A549 (cell line): Measurements from ENCODE around the gene USP24. TPM values are rescaled to one million over a fixed set of nuclear protein-coding genes. Genes with fewer than 3 reads are reported as not detected.

Experiments used
- ATAC-seq, 2 experiments: fragments of 200-7000 bp in 1 of 2; fragments of >200 bp in 1 of 2; cut with Nextera tagmentation in 1 of 2; cut with Tn5 transposase in 1 of 2; 3 replicates each; pipeline versions ENCODE4 v1.8.0 to v1.9.1; 2018 to 2020; ENCODE audit warnings: mild to moderate bottlenecking in 1 of 2, moderate library complexity in 1 of 2
- CTCF ChIA-PET: fragments of 300-600 bp; sonication (Branson Sonifier 250); formaldehyde crosslinking; extraction: SDS; loops from one replicate; lab custom pipeline; 2021; ENCODE audit warnings: antibody characterized with exemption, inconsistent platforms; lab: Yijun Ruan, JAX
- POLR2A ChIA-PET: fragments of 350-600 bp; formaldehyde crosslinking; extraction: SDS; loops from one replicate; lab custom pipeline; 2021; ENCODE audit warnings: antibody characterized with exemption, inconsistent platforms; lab: Yijun Ruan, JAX
- DNase-seq, 2 experiments: peaks; one replicate each; pipeline versions ENCODE4 v3.0.0 to v3.0.0-alpha.2; 2011 to 2016; ENCODE audit warnings: low read depth in 1 of 2, low spot score in 1 of 2
- FAIRE-seq: peaks from 2 replicates; lab custom pipeline; 2011; peaks lifted over from hg19 to GRCh38; lab: Jason Lieb, UNC
- H3K27ac ChIP-seq, 2 experiments: fragments of >200 bp; sonication (Bioruptor Twin); formaldehyde crosslinking; 3 replicates each; pipeline ENCODE4 v1.5.1; 2016 to 2017
- H3K4me1 ChIP-seq: fragments of >200 bp; sonication (Bioruptor Twin); formaldehyde crosslinking; 3 replicates; pipeline ENCODE4 v1.6.1; 2016
- H3K4me2 ChIP-seq: fragments of >200 bp; sonication (Bioruptor Twin); formaldehyde crosslinking; 3 replicates; pipeline ENCODE4 v1.6.1; 2016
- H3K4me3 ChIP-seq: fragments of >200 bp; sonication (Bioruptor Twin); formaldehyde crosslinking; 3 replicates; pipeline ENCODE4 v1.5.1; 2016
- H3K9me3 ChIP-seq: fragments of >200 bp; sonication (Bioruptor Twin); formaldehyde crosslinking; 3 replicates; pipeline ENCODE4 v1.6.1; 2016
- ATOH8 ChIP-seq: fragments of 250-450 bp; sonication (Bioruptor Pico); IDR thresholded peaks from 2 replicates; pipeline ENCODE4 v1.5.0; 2020; ENCODE audit warnings: low read depth, mild to moderate bottlenecking, moderate library complexity
- BCL3 ChIP-seq: fragments of >200 bp; sonication (Bioruptor Twin); formaldehyde crosslinking; IDR thresholded peaks from 3 replicates; pipeline ENCODE4 v1.6.1; 2016
- BHLHE40 ChIP-seq: IDR thresholded peaks from 2 replicates; pipeline ENCODE4 v1.6.1; 2012; ENCODE audit warnings: low read depth, low read length, inconsistent platforms
- CBX2 ChIP-seq: fragments of 200-600 bp; sonication (generic); IDR thresholded peaks from 2 replicates; pipeline ENCODE4 v1.6.1; 2016; ENCODE audit warnings: low read depth, mild to moderate bottlenecking, borderline replicate concordance
- CBX8 ChIP-seq: fragments of 200-600 bp; sonication (generic); IDR thresholded peaks from 2 replicates; pipeline ENCODE4 v1.6.1; 2016
- CEBPB ChIP-seq, 2 experiments: fragments of >200 bp in 1 of 2; sonication (Bioruptor Twin) in 1 of 2; formaldehyde crosslinking in 1 of 2; IDR thresholded peaks; 2 replicates each; pipeline ENCODE4 v1.6.1; 2012 to 2016
- CHD4 ChIP-seq: fragments of 200-600 bp; sonication (generic); IDR thresholded peaks from 2 replicates; pipeline ENCODE4 v1.6.1; 2016; ENCODE audit warnings: antibody characterized with exemption, mild to moderate bottlenecking, borderline replicate concordance
- EHMT2 ChIP-seq: fragments of 200-600 bp; sonication (generic); IDR thresholded peaks from 2 replicates; pipeline ENCODE4 v1.6.1; 2016; ENCODE audit warnings: antibody characterized with exemption, low read depth, mild to moderate bottlenecking, moderate library complexity
- ESRRA ChIP-seq: fragments of 150-350 bp; IDR thresholded peaks from 2 replicates; pipeline ENCODE4 v1.6.1; 2014; ENCODE audit warnings: mild to moderate bottlenecking, low read length, borderline replicate concordance
- FOSB ChIP-seq: fragments of 250-450 bp; sonication (Bioruptor Pico); IDR thresholded peaks from 2 replicates; pipeline ENCODE4 v1.5.0; 2020; ENCODE audit warnings: mild to moderate bottlenecking, moderate library complexity
- HEYL ChIP-seq: fragments of 250-450 bp; sonication (Bioruptor Pico); IDR thresholded peaks from 2 replicates; pipeline ENCODE4 v1.8.0; 2021; ENCODE audit warnings: mild to moderate bottlenecking, moderate library complexity
- HMGXB4 ChIP-seq: fragments of 250-450 bp; sonication (Bioruptor Pico); IDR thresholded peaks from 2 replicates; pipeline ENCODE4 v1.5.0; 2021; ENCODE audit warnings: mild to moderate bottlenecking, moderate library complexity, borderline replicate concordance
- HOXA7 ChIP-seq: fragments of 250-450 bp; sonication (Bioruptor Pico); IDR thresholded peaks from 2 replicates; pipeline ENCODE4 v1.5.0; 2020; ENCODE audit warnings: mild to moderate bottlenecking, moderate library complexity
- HOXB13 ChIP-seq: fragments of 250-450 bp; sonication (Bioruptor Pico); IDR thresholded peaks from 2 replicates; pipeline ENCODE4 v1.5.0; 2020; ENCODE audit warnings: low read depth, mild to moderate bottlenecking, moderate library complexity
- JUNB ChIP-seq: fragments of >200 bp; sonication (Bioruptor Twin); formaldehyde crosslinking; IDR thresholded peaks from 2 replicates; pipeline ENCODE4 v1.6.1; 2016
- MAX ChIP-seq: IDR thresholded peaks from 2 replicates; pipeline ENCODE4 v1.6.1; 2012
- NPAS2 ChIP-seq: fragments of 250-450 bp; sonication (Bioruptor Pico); IDR thresholded peaks from 2 replicates; pipeline ENCODE4 v1.8.0; 2022; ENCODE audit warnings: mild to moderate bottlenecking, moderate library complexity, borderline replicate concordance
- POLR2A ChIP-seq: IDR thresholded peaks from 2 replicates; pipeline ENCODE4 v1.6.1; 2012; ENCODE audit warnings: mild to moderate bottlenecking, low read length
- POLR2AphosphoS2 ChIP-seq: conservative IDR thresholded peaks from 2 replicates; pipeline ENCODE4 v1.6.1; 2012; ENCODE audit warnings: low read length, improper control_type of control experiment, inconsistent platforms
- RAD21 ChIP-seq, 2 experiments: fragments of >200 bp in 1 of 2; sonication (Bioruptor Twin) in 1 of 2; formaldehyde crosslinking in 1 of 2; IDR thresholded peaks in 1 of 2; conservative IDR thresholded peaks in 1 of 2; 2 replicates in 1 of 2; 3 replicates in 1 of 2; pipeline ENCODE4 v1.6.1; 2012 to 2018; ENCODE audit warnings: inconsistent platforms in 1 of 2
- RCOR1 ChIP-seq: fragments of 150-350 bp; IDR thresholded peaks from 2 replicates; pipeline ENCODE4 v1.6.1; 2014; ENCODE audit warnings: antibody characterized with exemption, low read length, low read depth
- RFX5 ChIP-seq: fragments of 450-650 bp; IDR thresholded peaks from 2 replicates; pipeline ENCODE4 v1.7.1; 2014; ENCODE audit warnings: antibody characterized with exemption, mild to moderate bottlenecking, moderate library complexity
- RNF2 ChIP-seq: fragments of 200-600 bp; sonication (generic); IDR thresholded peaks from 2 replicates; pipeline ENCODE4 v1.6.1; 2016; ENCODE audit warnings: low read depth, mild to moderate bottlenecking, antibody characterized with exemption, moderate library complexity, borderline replicate concordance
- ZC3H11A ChIP-seq: fragments of 450-650 bp; IDR thresholded peaks from 2 replicates; pipeline ENCODE4 v1.6.1; 2014; ENCODE audit warnings: antibody characterized with exemption, mild to moderate bottlenecking
- ZFP36 ChIP-seq: fragments of 450-650 bp; IDR thresholded peaks from 2 replicates; pipeline ENCODE4 v1.6.1; 2014; ENCODE audit warnings: borderline replicate concordance; ENCODE audit not compliant: partially characterized antibody
- ZSCAN20 ChIP-seq: fragments of 250-450 bp; sonication (Bioruptor Pico); IDR thresholded peaks from 2 replicates; pipeline ENCODE4 v1.8.0; 2022; ENCODE audit warnings: mild to moderate bottlenecking, moderate library complexity
- WGBS: methylation state at CpG from one replicate; pipeline ENCODE4 v1.1.6; 2017; ENCODE audit errors: missing lambda C conversion rate; 5-methylcytosine and 5-hydroxymethylcytosine counted together
- polyA plus RNA-seq, 4 experiments: library from polyadenylated mRNA; depleted of rRNA in 3 of 4; stranded (reverse); fragments of >200 nt; fragmentation: RNase III in 1 of 4; extraction: RNeasy Plus Mini Kit Qiagen cat#74134 plus additional on column Dnase treatment in 1 of 4; gene quantifications; 2 replicates in 3 of 4; 3 replicates in 1 of 4; pipeline ENCODE4 v1.2.3, GENCODE V29; 2011 to 2017

The USP24 gene
- polyA plus RNA-seq, 2 of the 4 experiments (the other 2 are of a cell fraction), result 14.7 to 21.7 TPM

GRCh38 chr1:55206210-55206609 is 9.0 kb downstream of the USP24 start:
- FAIRE-seq (no peak), DNase-seq (no peak), ATAC-seq (no peak)
- H3K4me3 ChIP-seq, result no peak overlapping the region
- no peak overlapping the region for H3K27ac ChIP-seq
- ChIA-PET CTCF (no interaction called here), POLR2A (no interaction called here)
- no peak for TF ChIP-seq BHLHE40
- TF ChIP-seq CBX8, result no peak
- no peak for TF ChIP-seq RAD21 (conservative IDR thresholded peaks at IDR 0.05 in 1 of 2, IDR thresholded peaks at IDR 0.05 in 1 of 2)
- TF ChIP-seq HMGXB4, result no peak
- no peak for TF ChIP-seq CHD4
- no peak for TF ChIP-seq HOXB13
- no peak for TF ChIP-seq RCOR1
- no peak for TF ChIP-seq CEBPB (IDR thresholded peaks at IDR 0.05)
- no peak for TF ChIP-seq ATOH8 (CRISPR knock-in tag)
- no peak for TF ChIP-seq ZSCAN20 (CRISPR knock-in tag)
- TF ChIP-seq HEYL (CRISPR knock-in tag), result no peak
- no peak for TF ChIP-seq ESRRA
- no peak for TF ChIP-seq RFX5
- no peak for TF ChIP-seq ZFP36
- no peak for TF ChIP-seq HOXA7 (CRISPR knock-in tag)
- no peak for TF ChIP-seq EHMT2
- no peak for TF ChIP-seq JUNB
- TF ChIP-seq RNF2, result no peak
- TF ChIP-seq ZC3H11A, result no peak
- TF ChIP-seq MAX, result no peak
- H3K9me3 ChIP-seq, result no peaks in the 10 kb centered on the region
- WGBS, result 91% methylated on average over 2 of the region's 2 CpGs
- no peak overlapping the region for H3K4me2 ChIP-seq
- peaks cover 52% of the 10 kb centered on the region for H3K4me1 ChIP-seq

GRCh38 chr1:55204997-55205396 is 10.2 kb downstream of the USP24 start:
- Histone ChIP-seq H3K4me2 (peak overlapping the region; percentile 26; the same call in 2 of the 3 replicates), H3K27ac (no peak overlapping the region), H3K4me1 (peaks cover 42% of the 10 kb centered on the region), H3K4me3 (no peak overlapping the region), H3K9me3 (no peaks in the 10 kb centered on the region)
- ATAC-seq, result no peak
- ChIA-PET POLR2A (interaction anchor here (1.2 kb wide), 1 partner anchor 10 kb away, joined by 3 read pairs; the partner anchor contains the start of gene USP24), CTCF (interaction anchor here (0.7 kb wide), 1 partner anchor 31 kb away, joined by 3 read pairs; no protein-coding TSS in a partner anchor)
- WGBS, result 48% methylated on average over 1 of the region's 1 CpG
- DNase-seq, result no peak
- no peak for FAIRE-seq
- TF ChIP-seq MAX (no peak), CBX2 (no peak), RCOR1 (no peak), BCL3 (no peak), POLR2AphosphoS2 (no peak), NPAS2 (CRISPR knock-in tag) (no peak), FOSB (CRISPR knock-in tag) (no peak), POLR2A (no peak)
